NCI-H510A (cell line): ENCODE measurements around the gene SEMA4D.

ENCODE experiments used
- DNase-seq: peaks from one replicate; lab custom pipeline; 2025; lab: John Stamatoyannopoulos, UW

Gene SEMA4D

DNA sequence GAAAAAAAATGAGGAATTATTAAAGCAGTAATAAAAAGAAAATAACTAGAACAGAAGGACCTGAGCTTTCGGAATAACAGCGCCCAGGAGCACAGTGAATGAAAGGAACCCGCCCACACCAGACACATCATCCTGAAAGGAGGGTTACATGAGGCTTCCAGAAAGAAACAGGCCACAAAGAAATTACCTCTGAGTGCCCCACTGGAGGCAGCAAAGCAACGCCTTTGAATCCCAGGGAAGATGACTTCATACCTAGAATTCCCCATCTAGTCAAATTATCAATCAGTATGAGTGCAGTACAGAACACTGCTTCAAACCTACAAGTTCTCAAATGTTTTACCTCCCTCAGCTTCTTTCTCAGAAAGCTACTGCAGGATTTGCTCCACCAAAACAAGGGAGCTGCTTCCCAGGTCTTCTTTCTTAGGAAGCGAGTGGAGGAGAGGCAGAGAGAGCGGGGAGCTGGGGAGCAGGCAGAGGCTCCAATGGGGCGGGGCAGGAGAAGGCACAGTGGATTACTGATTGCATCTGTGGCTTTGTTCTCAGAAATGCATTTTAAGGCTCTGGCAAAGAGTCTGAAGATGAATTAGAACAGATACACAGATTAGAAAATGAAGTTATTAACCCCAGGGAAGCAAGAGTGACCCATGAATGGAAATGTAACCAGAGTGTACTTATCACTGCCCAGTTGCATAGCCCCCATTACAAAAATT lies 87.1 kb downstream of the SEMA4D start:
- DNase-seq: no peak

DNA sequence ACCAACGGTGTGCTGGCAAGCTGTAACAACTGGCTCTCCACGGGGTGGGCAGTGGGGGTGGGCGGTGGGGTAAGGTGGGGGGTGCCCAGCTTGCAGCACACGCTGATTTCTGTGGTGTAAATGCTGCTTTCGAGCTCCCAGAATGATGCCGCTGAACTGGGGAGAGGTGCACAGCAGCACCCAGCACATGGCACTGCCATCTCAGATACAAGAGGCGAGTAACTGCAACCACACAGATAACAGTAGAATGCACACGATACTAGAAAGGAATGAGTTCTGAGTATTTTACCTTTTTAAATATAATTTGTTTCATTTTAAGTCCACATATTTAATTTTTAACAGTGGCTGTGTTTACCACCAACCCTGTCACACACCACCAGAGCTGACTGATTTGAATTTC lies 87.9 kb downstream of the SEMA4D start:
- no peak for DNase-seq

DNA sequence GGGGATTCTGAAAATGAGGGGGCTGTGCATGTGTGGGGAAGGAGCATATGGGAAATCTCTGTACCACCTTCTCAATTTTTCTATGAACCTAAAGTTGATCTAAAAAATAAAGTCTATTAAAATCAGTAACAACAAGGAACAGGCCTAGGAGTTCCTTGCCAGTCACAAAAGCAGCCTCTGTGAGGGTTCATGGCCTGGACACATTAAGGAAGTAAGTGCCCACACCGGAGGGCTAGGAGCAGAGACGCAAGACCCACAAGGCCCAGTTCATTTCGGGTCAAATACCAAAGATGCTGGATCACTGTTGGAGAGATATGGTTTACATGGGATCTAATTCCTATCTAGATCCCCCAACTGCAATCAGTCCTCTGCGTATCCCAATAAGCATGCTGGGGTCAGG lies 88.4 kb downstream of the SEMA4D start:
- DNase-seq: no peak

DNA sequence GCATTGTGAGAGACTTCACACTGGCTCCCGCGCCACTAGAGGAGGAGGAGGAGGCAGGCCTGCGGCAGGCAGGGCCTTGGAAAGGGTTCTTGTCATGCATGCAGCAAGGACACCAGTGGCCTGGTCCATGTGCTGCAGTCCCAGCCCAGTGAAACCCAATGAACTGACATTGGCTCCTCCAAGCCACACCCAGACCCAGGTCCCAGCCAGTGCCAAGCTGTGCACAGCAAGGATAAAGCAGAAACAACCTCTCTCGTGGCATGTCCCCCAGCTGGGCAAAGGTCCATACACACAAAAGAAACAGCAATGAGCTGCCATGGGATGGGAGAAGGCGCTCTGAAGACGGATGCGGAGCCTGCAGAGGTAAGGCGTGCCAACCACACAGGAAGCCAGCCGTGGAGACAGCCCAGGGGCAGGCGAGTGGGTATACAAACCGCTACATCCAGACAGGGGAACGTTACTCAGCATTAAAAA lies 89.2 kb downstream of the SEMA4D start:
- no peak for DNase-seq

DNA sequence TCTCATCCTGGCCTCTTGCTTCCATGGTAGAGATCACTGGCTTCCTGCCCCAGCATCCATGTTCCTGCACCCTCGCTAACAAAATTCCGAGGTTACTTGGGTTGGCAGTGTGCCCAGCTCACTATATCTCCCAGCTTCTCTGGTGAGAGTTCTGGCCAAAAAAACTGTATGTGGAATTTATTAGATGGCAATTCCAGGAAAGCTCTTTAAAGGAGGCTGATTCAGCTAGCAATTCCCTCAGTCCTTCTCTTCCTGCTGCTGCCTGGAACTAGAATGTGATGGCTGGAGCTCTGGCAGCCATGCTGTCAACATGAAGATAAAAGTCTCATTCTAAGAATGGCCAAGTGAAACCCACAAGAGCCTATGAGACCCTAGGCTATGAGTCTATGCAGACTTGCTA lies 90.8 kb downstream of the SEMA4D start:
- DNase-seq: no peak

GRCh38 chr9:89405826-89406225 lies 92.1 kb downstream of the SEMA4D start:
- no peak for DNase-seq

- DNase-seq: no peak
These were observed 93.8 kb downstream of the SEMA4D start for GRCh38 chr9:89404074-89404473.

GRCh38 chr9:89402695-89403427 lies 95.1 kb downstream of the SEMA4D start:
- DNase-seq: no peak

DNA sequence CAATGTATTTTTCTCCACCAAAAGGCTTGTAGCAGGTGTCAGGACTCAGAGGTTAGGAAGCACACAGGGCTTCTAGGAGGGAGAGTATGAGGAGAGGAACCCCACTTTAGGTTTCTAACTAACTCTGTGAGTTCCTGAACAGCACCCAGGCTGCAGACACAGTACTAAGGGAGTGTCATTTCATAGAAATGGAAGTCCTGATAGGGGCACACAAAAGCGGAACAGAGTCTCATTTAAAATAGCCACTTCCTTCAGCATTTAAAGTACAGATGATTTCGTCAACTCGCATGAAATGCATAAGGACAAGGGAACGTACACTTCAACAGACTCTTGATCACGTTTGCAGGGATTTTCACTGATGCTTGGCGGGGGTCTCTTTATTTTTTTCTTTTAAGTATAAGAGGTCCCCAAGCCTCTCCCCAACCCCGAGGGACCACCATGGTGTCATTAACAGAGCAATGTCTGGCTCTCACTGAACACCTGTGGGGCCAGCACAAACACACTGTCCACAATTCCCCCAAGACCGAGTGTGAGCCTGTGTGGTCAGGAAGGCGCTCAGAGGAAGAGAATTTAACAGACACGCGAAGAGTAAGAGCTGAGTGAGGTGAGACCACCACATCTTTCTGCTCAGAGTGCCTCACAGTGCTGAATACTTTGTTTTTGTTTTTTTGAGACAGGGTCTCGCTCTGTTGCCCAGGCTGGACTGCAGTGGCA lies 97.4 kb downstream of the SEMA4D start:
- DNase-seq: no peak

DNA sequence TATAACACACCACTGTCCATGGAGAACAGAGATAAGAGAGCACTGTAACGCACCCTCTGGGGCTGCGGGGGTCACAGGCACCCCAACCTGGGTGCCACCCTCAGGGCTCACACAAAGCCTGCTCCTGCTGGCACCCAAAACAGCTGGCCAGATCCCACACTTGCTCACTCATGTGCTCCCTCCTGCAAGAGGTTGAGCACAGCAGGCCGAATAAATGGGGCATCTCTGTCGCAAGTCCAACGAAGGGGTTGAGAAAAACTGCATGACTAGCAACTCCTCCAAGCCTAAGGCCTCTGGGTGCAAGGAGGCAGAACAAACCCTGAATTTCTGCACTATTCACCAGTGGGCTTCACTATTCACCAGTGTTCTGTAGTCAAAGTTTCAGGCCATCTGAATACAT lies 99.3 kb downstream of the SEMA4D start:
- DNase-seq: no peak

GRCh38 chr9:89397471-89397870 lies 100.4 kb downstream of the SEMA4D start:
- DNase-seq: no peak

- no peak for DNase-seq
These were observed 101.8 kb downstream of the SEMA4D start for GRCh38 chr9:89395931-89396710.

GRCh38 chr9:89394412-89394811 lies 103.5 kb downstream of the SEMA4D start:
- DNase-seq: no peak

GRCh38 chr9:89391585-89391984 lies 106.3 kb downstream of the SEMA4D start:
- no peak for DNase-seq

GRCh38 chr9:89390578-89391116 lies 107.3 kb downstream of the SEMA4D start:
- DNase-seq: no peak

- DNase-seq: no peak
These were observed 107.8 kb downstream of the SEMA4D start for GRCh38 chr9:89390068-89390555.

GRCh38 chr9:89388868-89389177 lies 109.1 kb downstream of the SEMA4D start:
- no peak for DNase-seq

GRCh38 chr9:89388084-89388867 lies 109.6 kb downstream of the SEMA4D start:
- DNase-seq: no peak

- no peak for DNase-seq
These were observed 110.6 kb downstream of the SEMA4D start for GRCh38 chr9:89387197-89387849.

GRCh38 chr9:89386797-89387196 lies 111.1 kb downstream of the SEMA4D start:
- DNase-seq: no peak

DNA sequence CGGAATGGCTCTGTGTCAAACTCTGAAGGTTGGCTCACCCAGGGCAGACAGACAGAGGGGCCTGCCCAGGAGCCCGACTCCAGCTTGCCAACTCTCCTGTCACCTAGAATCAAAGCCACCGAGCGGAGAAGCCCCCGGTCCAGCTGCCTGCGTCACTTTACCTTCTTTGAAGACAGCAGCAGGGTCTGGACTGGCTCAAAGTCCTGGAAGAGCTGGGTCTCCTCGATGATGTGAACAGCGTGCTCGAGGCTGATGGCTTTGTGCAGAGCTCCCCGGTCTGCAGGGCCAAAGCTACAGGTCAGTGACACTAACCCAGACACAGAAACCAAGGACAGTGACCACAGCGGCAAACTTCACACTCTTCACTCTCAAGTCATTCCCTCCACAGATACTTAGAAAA lies 111.7 kb downstream of the SEMA4D start:
- no peak for DNase-seq
